Body of pancreas (tissue), 4 donors: Measurements from ENCODE around the gene CHMP4B. TPM values are rescaled to one million over a fixed set of nuclear protein-coding genes. Genes with fewer than 3 reads are reported as not detected.

Experiments
- ATAC-seq: fragments of 150-250 bp; one replicate; pipeline ENCODE4 v1.9.1; 2016
- DNase-seq, 4 donors: peaks; one replicate each; pipeline ENCODE4 v3.0.0-alpha.2; 2019
- H3K27ac ChIP-seq, 4 donors: fragments of 200-600 bp; sonication (generic); 1 replicate in 3 of 4; 2 replicates in 1 of 4; pipeline versions ENCODE4 v1.5.1 to v1.6.1; 2016 to 2019; ENCODE audit warnings: mild to moderate bottlenecking in 1 of 4, mixed read lengths in 1 of 4, moderate library complexity in 1 of 4
- H3K27me3 ChIP-seq, 2 donors: fragments of 200-600 bp; sonication (generic); one replicate each; pipeline ENCODE4 v1.6.0; 2016; ENCODE audit warnings: mild to moderate bottlenecking in 1 of 2
- H3K36me3 ChIP-seq, 2 donors: fragments of 200-600 bp; sonication (generic); replicated peaks in 1 of 2; 2 replicates each; pipeline ENCODE4 v1.5.1; 2016; ENCODE audit warnings: low read depth in 2 of 2; ENCODE audit not compliant: insufficient read depth in 1 of 2
- H3K4me1 ChIP-seq: fragments of 200-600 bp; sonication (generic); one replicate; pipeline ENCODE4 v1.6.0; 2016
- H3K4me3 ChIP-seq, 2 donors: fragments of 200-600 bp; sonication (generic); 1 replicate in 1 of 2; 2 replicates in 1 of 2; pipeline ENCODE4 v1.5.1; 2016 to 2019
- H3K9me3 ChIP-seq, 3 donors: fragments of 200-600 bp; sonication (generic); 1 replicate in 2 of 3; 2 replicates in 1 of 3; pipeline ENCODE4 v1.5.1; 2016
- POLR2A ChIP-seq, 3 donors: fragments of 450-650 bp; IDR thresholded peaks; one replicate each; pipeline ENCODE4 v1.6.1; 2016; ENCODE audit warnings: antibody characterized with exemption in 3 of 3, mild to moderate bottlenecking in 2 of 3
- WGBS, 2 donors: methylation state at CpG; one replicate each; pipeline ENCODE4 v1.1.5; 2017; 5-methylcytosine and 5-hydroxymethylcytosine counted together
- intact Hi-C: fragments of 100-400 bp; cut with DNase I; formaldehyde crosslinking; loops from one replicate; pipeline ENCODE4 v1.15.1; 2023
- total RNA-seq, 2 donors: library from RNA; depleted of rRNA; stranded (reverse); fragments of >200 nt; gene quantifications; one replicate each; pipeline ENCODE4 v1.1.0, GENCODE V29; 2016
- TF ChIP-seq, protein P1 (sequence below), 7 experiments: fragments of 450-650 bp in 4 of 7; fragments of 200-600 bp in 3 of 7; sonication (generic) in 3 of 7; IDR thresholded peaks; one replicate each; pipeline ENCODE4 v1.5.1; 2016 to 2019; ENCODE audit warnings: antibody characterized with exemption in 7 of 7

The CHMP4B gene
- total RNA-seq, 2 donors from 2014 or later, result 24.1 to 43.3 TPM

DNA sequence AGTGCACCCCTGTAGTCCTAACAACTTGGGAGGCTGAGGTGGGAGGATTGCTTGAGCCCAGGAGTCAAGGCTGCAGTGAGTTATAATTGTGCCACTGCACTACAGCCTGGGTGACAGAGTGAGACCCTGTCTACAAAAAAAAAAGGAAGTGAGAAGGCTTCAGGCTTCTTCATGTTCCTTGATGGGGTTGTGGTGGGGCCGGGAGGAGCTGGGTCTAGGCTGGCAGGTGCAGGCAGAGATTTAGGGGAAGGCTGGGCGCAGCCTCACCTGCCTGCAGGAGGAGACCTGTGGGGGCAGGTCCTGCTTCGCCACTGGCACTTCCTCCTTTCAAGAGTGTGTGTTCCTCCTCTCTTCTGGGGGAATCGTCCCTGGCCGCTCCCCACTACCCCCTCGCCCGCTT lies 63.9 kb downstream of the CHMP4B start:
- ATAC-seq, result no peak
- Histone ChIP-seq H3K9me3 (no peaks in the 10 kb centered on the region), H3K36me3 (no peaks in the 10 kb centered on the region), H3K4me1 (no peaks in the 10 kb centered on the region), H3K4me3 (no peak overlapping the region), H3K27me3 (no peaks in the 10 kb centered on the region), H3K27ac (no peak overlapping the region)
- intact Hi-C loops, result no loop called here
- TF ChIP-seq, protein P1, sequence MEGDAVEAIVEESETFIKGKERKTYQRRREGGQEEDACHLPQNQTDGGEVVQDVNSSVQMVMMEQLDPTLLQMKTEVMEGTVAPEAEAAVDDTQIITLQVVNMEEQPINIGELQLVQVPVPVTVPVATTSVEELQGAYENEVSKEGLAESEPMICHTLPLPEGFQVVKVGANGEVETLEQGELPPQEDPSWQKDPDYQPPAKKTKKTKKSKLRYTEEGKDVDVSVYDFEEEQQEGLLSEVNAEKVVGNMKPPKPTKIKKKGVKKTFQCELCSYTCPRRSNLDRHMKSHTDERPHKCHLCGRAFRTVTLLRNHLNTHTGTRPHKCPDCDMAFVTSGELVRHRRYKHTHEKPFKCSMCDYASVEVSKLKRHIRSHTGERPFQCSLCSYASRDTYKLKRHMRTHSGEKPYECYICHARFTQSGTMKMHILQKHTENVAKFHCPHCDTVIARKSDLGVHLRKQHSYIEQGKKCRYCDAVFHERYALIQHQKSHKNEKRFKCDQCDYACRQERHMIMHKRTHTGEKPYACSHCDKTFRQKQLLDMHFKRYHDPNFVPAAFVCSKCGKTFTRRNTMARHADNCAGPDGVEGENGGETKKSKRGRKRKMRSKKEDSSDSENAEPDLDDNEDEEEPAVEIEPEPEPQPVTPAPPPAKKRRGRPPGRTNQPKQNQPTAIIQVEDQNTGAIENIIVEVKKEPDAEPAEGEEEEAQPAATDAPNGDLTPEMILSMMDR (IDR thresholded peaks at IDR 0.05), result no peak
- TF ChIP-seq POLR2A (IDR thresholded peaks at IDR 0.05), result no peak
- no peak for DNase-seq
- 77 to 90% methylated on average over 4 to 7 of the region's 7 CpGs for WGBS, 2 donors

- Histone ChIP-seq H3K4me1 (no peaks in the 10 kb centered on the region), H3K4me3 (no peak overlapping the region), H3K36me3 (no peaks in the 10 kb centered on the region), H3K9me3 (no peaks in the 10 kb centered on the region), H3K27ac (no peak overlapping the region), H3K27me3 (no peaks in the 10 kb centered on the region)
- TF ChIP-seq, protein P1 (IDR thresholded peaks at IDR 0.05), result no peak
- TF ChIP-seq POLR2A (IDR thresholded peaks at IDR 0.05), result no peak
- ATAC-seq, result no peak
- no peak for DNase-seq
- 82 to 86% methylated on average over 6 of the region's 6 CpGs for WGBS, 2 donors
- intact Hi-C loops, result no loop called here
Observed at GRCh38 chr20:33875534-33876026, 64.4 kb downstream of the CHMP4B start.

GRCh38 chr20:33878583-33878982 lies 67.4 kb downstream of the CHMP4B start:
- no peak for DNase-seq

GRCh38 chr20:33880396-33880795 lies 69.2 kb downstream of the CHMP4B start:
- no peak overlapping the region for H3K27ac ChIP-seq
- H3K4me1 ChIP-seq, result no peaks in the 10 kb centered on the region
- intact Hi-C loops, result no loop called here
- ATAC-seq (no peak), DNase-seq (no peak)
- no peaks in the 10 kb centered on the region for H3K36me3 ChIP-seq
- no peaks in the 10 kb centered on the region for H3K27me3 ChIP-seq
- TF ChIP-seq, protein P1 (IDR thresholded peaks at IDR 0.05), result no peak
- no peak for TF ChIP-seq POLR2A (IDR thresholded peaks at IDR 0.05)
- H3K9me3 ChIP-seq, result no peaks in the 10 kb centered on the region
- no peak overlapping the region for H3K4me3 ChIP-seq
- 62 to 83% methylated on average over 4 of the region's 4 CpGs for WGBS, 2 donors

More at GRCh38 chr20:33878583-33878982, 67.4 kb downstream of the CHMP4B start:
- H3K27ac ChIP-seq, result no peak overlapping the region
- TF ChIP-seq POLR2A (IDR thresholded peaks at IDR 0.05), result no peak
- TF ChIP-seq, protein P1 (IDR thresholded peaks at IDR 0.05), result no peak
- no peaks in the 10 kb centered on the region for H3K9me3 ChIP-seq
- no peaks in the 10 kb centered on the region for H3K36me3 ChIP-seq
- no peak for ATAC-seq
- intact Hi-C loops, result no loop called here
- no peak overlapping the region for H3K4me3 ChIP-seq
- no peaks in the 10 kb centered on the region for H3K4me1 ChIP-seq
- WGBS, 2 donors, result 86 to 93% methylated on average over 2 of the region's 2 CpGs
- H3K27me3 ChIP-seq, result no peaks in the 10 kb centered on the region

DNA sequence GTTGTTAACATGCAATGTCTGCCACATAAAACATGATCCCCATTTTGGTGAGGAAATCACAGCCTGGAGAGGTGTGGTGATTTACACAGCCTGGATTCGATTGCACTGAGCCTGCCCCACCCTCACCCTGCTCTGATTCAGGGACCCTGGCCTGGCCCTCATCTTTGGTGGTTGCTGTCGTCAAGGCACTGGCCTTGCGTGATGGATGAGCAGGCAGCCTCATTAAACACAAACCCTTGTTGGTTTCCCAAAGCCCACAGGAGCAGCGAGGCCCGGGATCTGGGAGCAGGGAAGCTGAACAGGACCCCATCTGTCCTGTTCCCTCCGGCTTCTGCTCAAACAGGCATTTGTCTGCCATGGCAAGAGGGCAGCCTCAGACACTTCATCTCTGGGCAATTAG lies 70.8 kb downstream of the CHMP4B start:
- Histone ChIP-seq H3K9me3 (no peaks in the 10 kb centered on the region), H3K4me3 (no peak overlapping the region), H3K36me3 (no peaks in the 10 kb centered on the region), H3K27me3 (no peaks in the 10 kb centered on the region), H3K4me1 (no peaks in the 10 kb centered on the region), H3K27ac (no peak overlapping the region)
- intact Hi-C loops, result no loop called here
- DNase-seq (no peak), ATAC-seq (no peak)
- WGBS, 2 donors, result 73 to 100% methylated on average over 2 to 6 of the region's 6 CpGs
- TF ChIP-seq POLR2A (IDR thresholded peaks at IDR 0.05), result no peak
- TF ChIP-seq, protein P1 (IDR thresholded peaks at IDR 0.05), result no peak
